NT2/D1 (cell line): ENCODE data around the gene SLC34A1.

Experiments used
- YY1 ChIP-seq: IDR thresholded peaks from 2 replicates; pipeline ENCODE4 v1.6.1; 2011; ENCODE audit not compliant: insufficient read length, insufficient read depth
- ZNF274 ChIP-seq: IDR thresholded peaks from 2 replicates; pipeline ENCODE4 v1.6.1; 2011; ENCODE audit warnings: mild to moderate bottlenecking, low read depth, low read length

DNA sequence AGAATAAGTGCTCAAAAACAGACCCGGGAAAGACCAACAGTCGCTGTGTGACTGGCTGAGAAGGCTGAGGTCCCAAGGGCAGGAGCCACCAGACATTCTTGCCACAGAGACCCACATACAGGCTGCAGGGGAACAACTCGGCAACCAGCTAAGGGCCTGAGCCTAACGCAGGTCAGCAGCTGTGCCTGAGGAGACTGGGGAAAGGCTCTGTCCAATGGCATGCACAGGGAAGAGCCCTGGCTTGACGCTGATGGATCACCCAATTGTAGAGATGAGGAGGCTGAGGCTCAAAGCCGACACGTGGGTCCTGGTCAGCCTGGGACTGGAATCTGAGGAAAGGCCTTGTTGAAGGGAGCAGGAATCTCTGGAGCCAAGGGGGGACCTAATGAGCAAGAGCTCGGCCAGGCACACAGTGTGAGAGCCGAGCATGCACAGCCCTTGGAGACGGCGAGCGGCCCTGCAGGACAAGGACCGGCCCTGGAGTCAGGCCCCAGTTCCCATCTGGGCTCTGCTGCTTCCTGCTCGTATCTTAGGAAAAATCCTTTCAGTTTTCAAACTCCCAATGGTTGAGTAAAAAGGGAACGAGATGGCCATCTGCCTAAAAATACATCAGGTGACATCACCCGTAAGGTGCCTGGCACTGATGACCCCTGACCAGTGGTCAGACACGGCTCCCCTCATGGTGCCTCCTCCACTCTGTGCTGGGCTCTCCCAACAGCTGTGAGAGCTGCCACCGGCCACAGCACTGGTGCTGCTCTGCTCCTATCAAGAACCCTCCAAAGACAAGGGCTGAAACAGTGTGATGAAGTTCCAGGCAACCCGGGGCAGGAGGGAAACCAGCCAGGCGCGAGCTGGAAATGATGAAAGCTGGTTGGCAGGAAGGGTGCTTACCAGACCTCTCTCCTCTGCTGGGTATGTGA is 49.2 kb upstream of the SLC34A1 start:
- TF ChIP-seq YY1 (no peak), ZNF274 (no peak)
